Loucy (cell line): ENCODE data around the gene CRELD1.

Source experiments
- H2AFZ ChIP-seq: fragments of 200-600 bp; sonication (generic); 2 replicates; pipeline ENCODE4 v1.6.0; 2016; ENCODE audit warnings: antibody characterized with exemption, mild to moderate bottlenecking, low read length, moderate library complexity
- H3F3A ChIP-seq: fragments of 200-600 bp; 2 replicates; pipeline ENCODE4 v1.6.0; 2016; ENCODE audit warnings: antibody characterized with exemption, low read depth, mild to moderate bottlenecking
- H3K27me3 ChIP-seq: fragments of 200-600 bp; sonication (generic); 2 replicates; pipeline ENCODE4 v1.6.1; 2014; ENCODE audit warnings: low read length, mild to moderate bottlenecking; ENCODE audit not compliant: insufficient read depth, poor library complexity, severe bottlenecking
- H3K36me3 ChIP-seq: fragments of 200-600 bp; sonication (generic); 2 replicates; pipeline ENCODE4 v1.6.1; 2016; ENCODE audit warnings: low read length; ENCODE audit not compliant: insufficient read depth
- H3K4me1 ChIP-seq: fragments of 200-600 bp; sonication (generic); 2 replicates; pipeline ENCODE4 v1.5.1; 2014; ENCODE audit warnings: low read length, mild to moderate bottlenecking; ENCODE audit not compliant: insufficient read depth, poor library complexity, severe bottlenecking
- H3K4me2 ChIP-seq: fragments of 200-600 bp; sonication (generic); 2 replicates; pipeline ENCODE4 v1.6.0; 2014; ENCODE audit warnings: antibody characterized with exemption, low read length, low read depth, mild to moderate bottlenecking; ENCODE audit not compliant: poor library complexity, severe bottlenecking
- H3K4me3 ChIP-seq: fragments of 200-600 bp; sonication (generic); 2 replicates; pipeline ENCODE4 v1.5.1; 2014; ENCODE audit warnings: low read length, mild to moderate bottlenecking, mixed read lengths; ENCODE audit not compliant: poor library complexity, severe bottlenecking
- H3K79me2 ChIP-seq: fragments of 200-600 bp; sonication (generic); 2 replicates; pipeline ENCODE4 v1.6.1; 2014; ENCODE audit warnings: low read length; ENCODE audit not compliant: insufficient read depth
- H3K9ac ChIP-seq: fragments of 200-600 bp; sonication (generic); 2 replicates; pipeline ENCODE4 v1.6.0; 2014; ENCODE audit warnings: mild to moderate bottlenecking, low read depth, low read length, moderate library complexity; ENCODE audit not compliant: poor library complexity, severe bottlenecking
- H3K9me2 ChIP-seq: fragments of 200-600 bp; sonication (generic); replicated peaks from 2 replicates; pipeline ENCODE4 v1.6.1; 2016; ENCODE audit warnings: low read depth, low read length, mixed read lengths
- H3K9me3 ChIP-seq: fragments of 200-600 bp; sonication (generic); 2 replicates; pipeline ENCODE4 v1.6.1; 2014; ENCODE audit warnings: mild to moderate bottlenecking, antibody characterized with exemption, low read length, low read depth; ENCODE audit not compliant: insufficient read depth
- H4K20me1 ChIP-seq: fragments of 200-600 bp; sonication (generic); 2 replicates; pipeline ENCODE4 v1.6.0; 2014; ENCODE audit warnings: antibody characterized with exemption, low read length, mild to moderate bottlenecking; ENCODE audit not compliant: insufficient read depth, poor library complexity, severe bottlenecking
- EZH2phosphoT487 ChIP-seq: fragments of 200-600 bp; IDR thresholded peaks from 2 replicates; pipeline ENCODE4 v1.6.1; 2018; ENCODE audit warnings: antibody characterized with exemption, mild to moderate bottlenecking, moderate library complexity, borderline replicate concordance
- TF ChIP-seq, protein P1 (sequence below): fragments of 200-600 bp; sonication (generic); conservative IDR thresholded peaks from 2 replicates; pipeline ENCODE4 v1.5.1; 2014; ENCODE audit warnings: mild to moderate bottlenecking, antibody characterized with exemption, low read length

Gene CRELD1

DNA sequence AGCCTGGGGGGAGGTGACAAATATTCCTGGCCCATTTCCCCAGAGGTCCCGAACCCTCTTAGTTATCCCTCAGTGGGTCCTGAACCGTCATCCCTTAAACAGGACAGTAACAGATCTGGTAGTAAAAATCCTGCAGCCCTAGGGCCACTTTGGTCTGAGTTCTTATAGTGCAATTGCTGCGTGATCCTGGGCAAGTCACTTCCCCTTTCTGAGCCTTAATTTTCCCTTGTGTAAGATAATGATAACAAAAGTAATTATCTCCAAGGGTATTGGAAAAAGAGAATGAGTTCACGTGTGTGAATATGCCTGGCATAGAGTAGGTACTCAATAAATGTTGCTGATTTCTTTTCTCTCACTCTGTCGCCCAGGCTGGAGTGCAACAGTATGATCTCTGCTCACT lies 46.2 kb upstream of the CRELD1 start:
- Histone ChIP-seq H3K36me3 (no peaks in the 10 kb centered on the region), H3K9me2 (no peaks in the 10 kb centered on the region)

DNA sequence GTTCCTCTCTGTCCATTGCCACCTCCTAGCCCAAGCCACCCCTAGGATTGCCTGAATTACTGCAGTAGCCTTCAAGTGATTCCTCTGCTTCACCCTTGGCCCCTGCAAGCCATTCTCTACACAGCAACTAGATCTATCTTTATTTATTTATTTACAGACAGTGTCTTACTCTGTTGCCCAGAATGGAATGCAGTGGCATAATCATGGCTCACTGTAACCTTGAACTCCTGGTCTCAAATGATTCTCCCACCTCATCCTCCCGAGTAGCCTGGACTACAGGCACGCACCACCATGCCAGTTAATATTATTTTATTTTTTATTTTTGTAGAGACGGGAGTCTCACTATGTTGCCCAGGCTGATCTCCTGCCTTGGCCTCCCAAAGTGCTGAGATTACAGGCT lies 45.1 kb upstream of the CRELD1 start:
- Histone ChIP-seq H3K4me2 (no peak overlapping the region), H3K9me2 (no peaks in the 10 kb centered on the region), H3K4me3 (no peak overlapping the region), H4K20me1 (peaks cover 24% of the 10 kb centered on the region), H3F3A (0 out of 2 replicates have a peak, but pooled peaks cover under 1% of the 10 kb centered on the region), H3K9me3 (no peaks in the 10 kb centered on the region), H3K9ac (no peak overlapping the region), H2AFZ (no peak overlapping the region), H3K4me1 (peaks cover 14% of the 10 kb centered on the region), H3K36me3 (no peaks in the 10 kb centered on the region; the same call in 1 of the 2 replicates), H3K27me3 (no peaks in the 10 kb centered on the region), H3K79me2 (peaks cover 31% of the 10 kb centered on the region)
- TF ChIP-seq, protein P1, sequence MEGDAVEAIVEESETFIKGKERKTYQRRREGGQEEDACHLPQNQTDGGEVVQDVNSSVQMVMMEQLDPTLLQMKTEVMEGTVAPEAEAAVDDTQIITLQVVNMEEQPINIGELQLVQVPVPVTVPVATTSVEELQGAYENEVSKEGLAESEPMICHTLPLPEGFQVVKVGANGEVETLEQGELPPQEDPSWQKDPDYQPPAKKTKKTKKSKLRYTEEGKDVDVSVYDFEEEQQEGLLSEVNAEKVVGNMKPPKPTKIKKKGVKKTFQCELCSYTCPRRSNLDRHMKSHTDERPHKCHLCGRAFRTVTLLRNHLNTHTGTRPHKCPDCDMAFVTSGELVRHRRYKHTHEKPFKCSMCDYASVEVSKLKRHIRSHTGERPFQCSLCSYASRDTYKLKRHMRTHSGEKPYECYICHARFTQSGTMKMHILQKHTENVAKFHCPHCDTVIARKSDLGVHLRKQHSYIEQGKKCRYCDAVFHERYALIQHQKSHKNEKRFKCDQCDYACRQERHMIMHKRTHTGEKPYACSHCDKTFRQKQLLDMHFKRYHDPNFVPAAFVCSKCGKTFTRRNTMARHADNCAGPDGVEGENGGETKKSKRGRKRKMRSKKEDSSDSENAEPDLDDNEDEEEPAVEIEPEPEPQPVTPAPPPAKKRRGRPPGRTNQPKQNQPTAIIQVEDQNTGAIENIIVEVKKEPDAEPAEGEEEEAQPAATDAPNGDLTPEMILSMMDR, result no peak
- no peak for TF ChIP-seq EZH2phosphoT487

More for the DNA sequence above, 46.2 kb upstream of the CRELD1 start:
- Histone ChIP-seq H3K4me3 (no peak overlapping the region), H3K9ac (no peak overlapping the region), H3K9me3 (no peaks in the 10 kb centered on the region), H3K4me2 (no peak overlapping the region), H4K20me1 (peaks cover 16% of the 10 kb centered on the region), H3K27me3 (no peaks in the 10 kb centered on the region), H3F3A (no peaks in the 10 kb centered on the region), H2AFZ (no peak overlapping the region), H3K79me2 (peaks cover 21% of the 10 kb centered on the region), H3K4me1 (peaks cover 4% of the 10 kb centered on the region)
- TF ChIP-seq, protein P1, result no peak

DNA sequence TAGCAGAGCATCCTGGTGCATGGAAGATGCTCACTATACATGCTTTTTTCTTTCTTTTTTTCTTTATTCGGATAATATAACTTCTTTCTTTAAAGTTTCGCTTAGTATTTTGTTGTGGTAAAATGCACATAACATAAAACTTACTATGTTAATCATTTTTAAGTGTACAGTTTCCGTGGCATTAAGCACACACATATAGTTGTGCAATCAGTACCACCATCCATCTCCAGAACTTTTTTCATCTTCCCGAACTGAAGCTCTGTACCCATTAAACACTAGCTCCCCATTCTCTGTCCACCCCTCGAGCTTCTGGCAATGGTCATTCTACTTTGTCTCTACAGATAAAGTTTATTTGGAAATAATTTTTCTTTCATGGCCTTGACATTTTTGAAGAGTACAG lies 44.2 kb upstream of the CRELD1 start:
- H3K79me2 ChIP-seq, result peaks cover 34% of the 10 kb centered on the region
- H3K9me2 ChIP-seq, result no peaks in the 10 kb centered on the region
- no peak overlapping the region for H3K4me3 ChIP-seq
- no peak overlapping the region for H2AFZ ChIP-seq
- TF ChIP-seq, protein P1, result no peak
- TF ChIP-seq EZH2phosphoT487, result no peak
- H3K4me1 ChIP-seq, result peaks cover 22% of the 10 kb centered on the region
- H3K9ac ChIP-seq, result peak overlapping the region; percentile 92
- H3K36me3 ChIP-seq, result no peaks in the 10 kb centered on the region; the same call in 1 of the 2 replicates
- H4K20me1 ChIP-seq, result peaks cover 28% of the 10 kb centered on the region
- peaks cover 8% of the 10 kb centered on the region; the same call in 1 of the 2 replicates for H3F3A ChIP-seq
- H3K27me3 ChIP-seq, result no peaks in the 10 kb centered on the region
- no peaks in the 10 kb centered on the region for H3K9me3 ChIP-seq
- peak overlapping the region; percentile 72 for H3K4me2 ChIP-seq
